ENCODE data around the gene XPO6.
"Not testable (repeated sequence)": the region's sequence is repeated elsewhere in the genome, so short reads cannot be mapped to it uniquely, and the experiment has no call there.

Gene XPO6

DNA sequence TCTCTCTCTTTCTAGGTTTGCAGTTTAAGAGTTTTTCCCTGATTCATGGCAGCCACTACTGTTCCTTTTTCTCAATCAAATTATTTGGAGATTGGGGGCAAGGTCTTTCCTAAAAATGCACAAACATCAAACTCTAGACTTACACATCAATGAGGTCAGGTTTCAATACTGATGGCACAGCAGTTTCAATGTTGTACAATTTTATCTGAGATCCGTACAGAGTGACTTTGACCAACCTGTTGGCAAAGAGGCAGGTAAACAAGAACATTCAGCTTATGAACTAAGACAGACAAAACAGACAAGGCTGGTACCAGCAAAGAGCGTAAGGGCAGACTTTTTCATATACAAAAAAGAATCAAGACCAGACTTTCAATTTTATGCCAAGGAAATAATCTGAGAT is 90.2 kb downstream of the XPO6 start:
- peaks cover 91% of the 10 kb centered on the region for H3K36me3 ChIP-seq (ENCODE audit: control insufficient read depth, insufficient read depth, low read length, severe bottlenecking)
- no peak for DNase-seq (ENCODE audit: low read depth)
- no peak overlapping the region for H3K9ac ChIP-seq (ENCODE audit: low read length)
- no peaks in the 10 kb centered on the region for H3K4me1 ChIP-seq (ENCODE audit: control insufficient read depth, insufficient read depth, low read length)
- H3K27me3 ChIP-seq (replicated peaks; ENCODE audit: control insufficient read depth, insufficient read depth, low read length), result no peaks in the 10 kb centered on the region
- no peaks in the 10 kb centered on the region for H3K9me3 ChIP-seq (ENCODE audit: control insufficient read depth, low read length)
- H3K4me3 ChIP-seq (ENCODE audit: low read length), result no peak overlapping the region

DNA sequence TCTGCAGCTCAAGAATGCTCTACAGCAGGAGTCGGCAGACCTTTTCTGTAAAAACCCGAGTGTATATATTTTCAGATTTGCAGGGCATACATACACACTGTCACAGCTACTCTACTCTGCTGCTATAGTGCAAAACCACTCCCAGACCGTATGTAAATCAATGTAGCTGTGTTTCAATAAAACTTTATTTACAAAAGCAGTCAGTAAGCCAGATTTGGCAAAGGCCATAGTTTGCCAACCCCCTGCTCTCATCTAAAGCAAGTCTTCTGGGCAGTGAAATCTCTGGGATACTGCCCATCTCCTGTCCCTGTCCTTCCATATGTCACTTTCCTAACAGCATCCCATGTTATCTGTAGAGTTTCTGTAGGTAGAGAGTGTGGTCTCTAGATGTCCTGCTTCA is 91.0 kb downstream of the XPO6 start:
- peaks cover 90% of the 10 kb centered on the region for H3K36me3 ChIP-seq (ENCODE audit: control insufficient read depth, insufficient read depth, low read length, severe bottlenecking)
- H3K27me3 ChIP-seq (replicated peaks; ENCODE audit: control insufficient read depth, insufficient read depth, low read length), result no peaks in the 10 kb centered on the region
- no peaks in the 10 kb centered on the region for H3K9me3 ChIP-seq (ENCODE audit: control insufficient read depth, low read length)
- no peak overlapping the region for H3K4me3 ChIP-seq (ENCODE audit: low read length)
- H3K9ac ChIP-seq (ENCODE audit: low read length), result no peak overlapping the region
- no peaks in the 10 kb centered on the region for H3K4me1 ChIP-seq (ENCODE audit: control insufficient read depth, insufficient read depth, low read length)
- DNase-seq (ENCODE audit: low read depth), result no peak

DNA sequence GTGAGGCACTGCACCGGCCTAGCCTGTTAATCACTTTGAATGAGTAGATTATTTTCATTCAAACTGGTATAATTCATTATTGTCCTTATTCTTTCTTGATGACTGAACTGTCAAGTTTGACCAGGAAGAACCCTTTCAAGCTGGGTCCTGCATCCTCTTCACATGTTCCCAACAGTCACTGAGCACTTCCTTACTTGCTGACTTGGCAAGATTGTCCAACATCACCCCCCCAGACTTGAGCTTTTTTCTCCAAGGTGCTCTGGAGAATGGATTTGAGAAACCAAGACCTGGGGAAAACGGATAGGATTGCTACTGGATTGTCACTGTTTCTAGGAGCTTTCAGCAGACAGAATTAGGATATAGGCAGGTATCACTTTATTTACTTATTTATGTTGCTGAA is 93.1 kb downstream of the XPO6 start:
- DNase-seq (ENCODE audit: low read depth), result no peak
- no peak overlapping the region for H3K9ac ChIP-seq (ENCODE audit: low read length)
- no peaks in the 10 kb centered on the region for H3K9me3 ChIP-seq (ENCODE audit: control insufficient read depth, low read length)
- no peaks in the 10 kb centered on the region for H3K4me1 ChIP-seq (ENCODE audit: control insufficient read depth, insufficient read depth, low read length)
- no peak overlapping the region for H3K4me3 ChIP-seq (ENCODE audit: low read length)
- no peaks in the 10 kb centered on the region for H3K27me3 ChIP-seq (replicated peaks; ENCODE audit: control insufficient read depth, insufficient read depth, low read length)
- peaks cover 92% of the 10 kb centered on the region for H3K36me3 ChIP-seq (ENCODE audit: control insufficient read depth, insufficient read depth, low read length, severe bottlenecking)

DNA sequence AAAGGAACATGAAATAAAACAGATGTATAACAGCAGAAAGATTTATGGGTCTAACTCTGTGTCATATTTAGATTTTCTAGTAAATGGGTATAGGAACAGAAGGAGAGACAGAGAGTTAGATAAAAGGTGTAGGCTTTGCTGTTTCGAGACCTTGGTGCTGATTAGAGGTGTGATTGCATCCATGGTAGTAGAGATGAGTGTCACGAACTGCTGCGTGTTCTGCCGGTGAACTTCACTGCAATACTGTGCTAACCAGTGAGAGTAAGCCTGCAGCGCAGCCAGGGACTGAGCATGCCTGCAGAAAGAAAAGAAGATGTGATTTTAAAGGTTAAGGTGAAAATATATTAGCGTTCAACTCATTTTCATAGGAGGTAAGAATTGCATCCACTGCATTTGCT is 94.6 kb downstream of the XPO6 start:
- Histone ChIP-seq H3K4me1 (ENCODE audit: control insufficient read depth, insufficient read depth, low read length) (no peaks in the 10 kb centered on the region), H3K9me3 (ENCODE audit: control insufficient read depth, low read length) (no peaks in the 10 kb centered on the region), H3K36me3 (ENCODE audit: control insufficient read depth, insufficient read depth, low read length, severe bottlenecking) (peaks cover 92% of the 10 kb centered on the region), H3K4me3 (ENCODE audit: low read length) (no peak overlapping the region), H3K9ac (ENCODE audit: low read length) (no peak overlapping the region), H3K27me3 (replicated peaks; ENCODE audit: control insufficient read depth, insufficient read depth, low read length) (no peaks in the 10 kb centered on the region)
- no peak for DNase-seq (ENCODE audit: low read depth)

DNA sequence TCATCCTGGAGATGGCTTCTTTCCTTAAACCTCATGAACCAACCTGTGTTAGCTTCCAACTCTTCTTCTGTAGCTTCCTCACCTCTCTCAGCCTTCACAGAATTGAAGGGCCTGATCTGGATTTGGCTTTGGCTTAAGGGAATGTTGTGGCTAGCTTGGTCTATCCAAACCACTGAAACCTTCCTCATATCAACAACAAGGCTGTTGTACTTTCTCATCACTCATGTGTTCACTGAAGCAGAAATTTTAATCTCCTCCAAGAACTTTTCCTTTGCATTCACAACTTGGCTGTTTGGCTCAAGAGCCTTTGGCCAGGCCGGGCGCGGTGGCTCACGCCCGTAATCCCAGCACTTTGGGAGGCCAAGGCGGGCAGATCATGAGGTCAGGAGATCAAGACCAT is 95.9 kb downstream of the XPO6 start:
- not testable (repeated sequence) for H3K27me3 ChIP-seq (replicated peaks; ENCODE audit: control insufficient read depth, insufficient read depth, low read length); H3K9ac ChIP-seq (ENCODE audit: low read length); DNase-seq (ENCODE audit: low read depth)

DNA sequence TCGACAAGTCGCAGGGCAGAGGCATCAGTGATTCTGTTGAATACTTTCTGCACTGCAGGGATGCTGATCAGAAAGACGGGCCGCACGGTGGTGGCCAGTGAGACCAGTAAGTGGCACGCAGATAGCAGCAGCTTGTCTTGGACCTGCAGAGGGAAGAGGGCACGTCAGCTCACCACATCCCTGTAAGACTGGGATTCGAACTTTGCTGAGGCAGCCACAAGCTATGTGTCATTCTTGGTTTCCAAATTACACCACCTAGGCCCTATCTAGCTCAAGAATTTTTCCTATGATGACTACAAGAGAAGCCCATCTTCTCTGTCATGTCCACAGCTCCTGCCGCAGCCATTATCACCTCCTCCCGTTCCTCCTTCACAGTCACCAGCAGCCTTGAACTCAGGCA is 98.9 kb downstream of the XPO6 start:
- Histone ChIP-seq H3K27me3 (replicated peaks; ENCODE audit: control insufficient read depth, insufficient read depth, low read length) (no peaks in the 10 kb centered on the region), H3K36me3 (ENCODE audit: control insufficient read depth, insufficient read depth, low read length, severe bottlenecking) (peaks cover 97% of the 10 kb centered on the region), H3K4me1 (ENCODE audit: control insufficient read depth, insufficient read depth, low read length) (no peaks in the 10 kb centered on the region), H3K9me3 (ENCODE audit: control insufficient read depth, low read length) (no peaks in the 10 kb centered on the region), H3K9ac (ENCODE audit: low read length) (no peak overlapping the region), H3K4me3 (ENCODE audit: low read length) (no peak overlapping the region)
- DNase-seq (ENCODE audit: low read depth), result no peak

More for the DNA sequence above, 95.9 kb downstream of the XPO6 start:
- peaks cover 92% of the 10 kb centered on the region for H3K36me3 ChIP-seq (ENCODE audit: control insufficient read depth, insufficient read depth, low read length, severe bottlenecking)
- H3K9me3 ChIP-seq (ENCODE audit: control insufficient read depth, low read length); H3K4me1 ChIP-seq (ENCODE audit: control insufficient read depth, insufficient read depth, low read length); H3K4me3 ChIP-seq (ENCODE audit: low read length): not testable (repeated sequence)

DNA sequence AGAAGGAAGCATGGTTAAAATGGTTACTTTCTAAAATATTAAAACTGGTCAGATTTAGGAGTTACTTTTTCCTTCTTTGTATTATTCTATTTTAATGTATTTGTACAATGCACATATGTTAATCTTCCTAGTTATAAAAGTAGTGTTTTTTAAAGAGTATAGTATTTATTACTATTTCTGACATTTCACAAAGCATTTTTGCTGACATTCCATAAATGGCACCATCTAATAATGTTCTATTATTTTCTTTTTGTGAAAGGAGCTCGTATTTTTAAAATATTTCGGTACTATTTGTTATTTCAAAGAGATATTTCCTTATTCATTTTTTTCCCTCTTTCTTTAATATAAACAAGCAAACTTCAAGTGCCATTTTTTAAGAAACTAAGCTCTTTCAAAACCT is 100.8 kb downstream of the XPO6 start:
- H3K4me1 ChIP-seq (ENCODE audit: control insufficient read depth, insufficient read depth, low read length), result no peaks in the 10 kb centered on the region
- no peak for DNase-seq (ENCODE audit: low read depth)
- no peaks in the 10 kb centered on the region for H3K27me3 ChIP-seq (replicated peaks; ENCODE audit: control insufficient read depth, insufficient read depth, low read length)
- H3K9me3 ChIP-seq (ENCODE audit: control insufficient read depth, low read length), result no peaks in the 10 kb centered on the region
- peaks cover 98% of the 10 kb centered on the region for H3K36me3 ChIP-seq (ENCODE audit: control insufficient read depth, insufficient read depth, low read length, severe bottlenecking)
- H3K9ac ChIP-seq (ENCODE audit: low read length), result no peak overlapping the region
- H3K4me3 ChIP-seq (ENCODE audit: low read length), result no peak overlapping the region

DNA sequence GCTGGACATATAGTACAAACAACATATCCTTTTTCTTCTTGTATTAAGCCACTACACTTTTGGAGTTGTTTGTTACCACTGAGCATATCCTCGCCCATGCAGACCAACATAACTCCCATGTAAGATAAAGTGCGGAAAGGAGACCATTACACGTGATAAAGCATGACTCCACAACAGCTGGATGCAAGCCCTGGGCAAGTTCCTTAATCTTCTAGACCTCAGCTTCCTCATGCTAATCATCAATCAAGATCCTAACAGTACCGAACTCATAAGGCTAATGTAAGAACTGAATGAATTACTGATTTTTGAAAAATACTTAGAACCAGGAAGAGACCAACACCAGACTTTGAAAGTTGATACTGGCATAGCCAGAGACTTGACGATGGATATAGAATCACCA is 101.3 kb downstream of the XPO6 start:
- Histone ChIP-seq H3K9me3 (ENCODE audit: control insufficient read depth, low read length) (no peaks in the 10 kb centered on the region), H3K36me3 (ENCODE audit: control insufficient read depth, insufficient read depth, low read length, severe bottlenecking) (peaks cover 98% of the 10 kb centered on the region), H3K9ac (ENCODE audit: low read length) (no peak overlapping the region), H3K4me3 (ENCODE audit: low read length) (no peak overlapping the region), H3K4me1 (ENCODE audit: control insufficient read depth, insufficient read depth, low read length) (no peaks in the 10 kb centered on the region), H3K27me3 (replicated peaks; ENCODE audit: control insufficient read depth, insufficient read depth, low read length) (no peaks in the 10 kb centered on the region)
- DNase-seq (ENCODE audit: low read depth), result no peak

DNA sequence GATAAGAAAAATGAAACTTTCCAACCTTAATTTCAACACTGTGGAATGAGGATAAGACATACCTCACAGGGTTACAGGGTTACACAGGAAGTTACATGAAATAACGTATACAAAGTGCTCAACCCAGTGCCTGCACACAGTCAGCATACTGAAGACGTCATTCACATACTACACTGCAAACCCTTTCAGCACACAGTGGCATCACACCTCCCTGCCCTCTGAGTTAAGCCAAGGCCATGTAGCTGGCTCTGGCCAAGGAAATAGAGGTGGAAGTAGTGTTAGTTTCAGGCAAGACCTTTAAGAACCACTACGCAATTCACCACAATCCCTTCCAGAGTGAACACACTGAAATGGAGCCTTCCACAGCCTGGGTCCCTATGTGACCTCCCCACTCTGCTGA is 101.7 kb downstream of the XPO6 start:
- no peaks in the 10 kb centered on the region for H3K9me3 ChIP-seq (ENCODE audit: control insufficient read depth, low read length)
- DNase-seq (ENCODE audit: low read depth), result no peak
- no peaks in the 10 kb centered on the region for H3K27me3 ChIP-seq (replicated peaks; ENCODE audit: control insufficient read depth, insufficient read depth, low read length)
- no peak overlapping the region for H3K4me3 ChIP-seq (ENCODE audit: low read length)
- H3K9ac ChIP-seq (ENCODE audit: low read length), result no peak overlapping the region
- H3K4me1 ChIP-seq (ENCODE audit: control insufficient read depth, insufficient read depth, low read length), result no peaks in the 10 kb centered on the region
- H3K36me3 ChIP-seq (ENCODE audit: control insufficient read depth, insufficient read depth, low read length, severe bottlenecking), result peaks cover 98% of the 10 kb centered on the region

DNA sequence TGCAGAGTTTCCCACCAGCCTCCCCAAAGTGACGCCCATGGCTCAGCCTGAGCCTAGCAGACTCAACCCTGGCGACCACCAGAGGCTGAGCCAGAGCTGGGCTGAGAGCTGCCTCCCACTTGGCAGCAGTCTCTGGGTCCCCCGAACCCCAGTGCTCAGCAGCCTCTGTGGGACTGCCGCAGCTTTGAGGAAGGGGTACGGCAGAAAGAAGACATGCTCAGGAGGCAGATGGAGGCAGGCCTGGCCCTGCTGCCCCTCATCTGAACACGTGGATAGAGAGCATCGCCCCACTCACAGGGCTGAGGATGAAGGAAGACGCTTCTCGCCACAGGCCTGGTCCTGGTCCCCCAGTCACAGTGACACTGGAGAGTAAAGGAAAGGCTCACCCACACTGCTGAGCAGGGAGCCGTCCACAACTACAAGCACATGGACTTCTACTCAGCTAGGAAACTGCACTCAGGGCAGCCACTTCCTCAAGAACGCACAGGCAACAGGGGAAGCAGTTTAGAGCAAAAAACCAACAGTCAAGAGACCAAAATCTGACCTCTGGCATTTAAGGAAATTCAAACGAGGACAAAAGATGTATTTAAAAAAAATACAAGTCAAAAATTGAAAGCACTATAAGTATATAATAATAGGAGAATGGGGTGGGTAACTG is 103.0 kb downstream of the XPO6 start:
- Histone ChIP-seq H3K9me3 (ENCODE audit: control insufficient read depth, low read length) (no peaks in the 10 kb centered on the region), H3K36me3 (ENCODE audit: control insufficient read depth, insufficient read depth, low read length, severe bottlenecking) (peaks cover 98% of the 10 kb centered on the region), H3K4me3 (ENCODE audit: low read length) (no peak overlapping the region), H3K27me3 (replicated peaks; ENCODE audit: control insufficient read depth, insufficient read depth, low read length) (no peaks in the 10 kb centered on the region), H3K4me1 (ENCODE audit: control insufficient read depth, insufficient read depth, low read length) (no peaks in the 10 kb centered on the region), H3K9ac (ENCODE audit: low read length) (no peak overlapping the region)
- DNase-seq (ENCODE audit: low read depth), result no peak

DNA sequence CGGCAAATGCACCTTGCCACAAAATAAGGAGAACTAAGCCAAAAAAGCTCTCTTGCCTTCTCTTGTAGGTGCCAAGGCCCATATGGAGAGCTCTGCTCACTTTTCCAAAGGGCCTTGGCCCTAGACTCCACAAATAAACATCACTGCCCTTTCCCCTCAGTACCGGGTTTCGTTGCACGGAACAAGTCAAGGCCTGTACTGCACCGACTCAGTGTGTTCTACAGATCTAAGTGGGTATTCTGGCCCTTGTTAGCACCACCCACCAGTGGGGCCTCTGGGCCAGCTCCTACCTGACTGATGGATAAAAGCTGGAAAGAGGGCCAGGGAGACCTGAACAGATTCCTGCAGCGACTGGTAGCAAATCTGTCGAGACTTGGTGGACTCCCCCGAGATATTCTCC is 104.5 kb downstream of the XPO6 start:
- H3K9me3 ChIP-seq (ENCODE audit: control insufficient read depth, low read length), result no peaks in the 10 kb centered on the region
- H3K9ac ChIP-seq (ENCODE audit: low read length), result no peak overlapping the region
- H3K27me3 ChIP-seq (replicated peaks; ENCODE audit: control insufficient read depth, insufficient read depth, low read length), result no peaks in the 10 kb centered on the region
- DNase-seq (ENCODE audit: low read depth), result no peak
- no peaks in the 10 kb centered on the region for H3K4me1 ChIP-seq (ENCODE audit: control insufficient read depth, insufficient read depth, low read length)
- peaks cover 97% of the 10 kb centered on the region for H3K36me3 ChIP-seq (ENCODE audit: control insufficient read depth, insufficient read depth, low read length, severe bottlenecking)
- H3K4me3 ChIP-seq (ENCODE audit: low read length), result no peak overlapping the region

Data from adipocyte (in vitro differentiated cells).